ENCODE data around the gene DTHD1. TPM values are rescaled to one million over a fixed set of nuclear protein-coding genes. Genes with fewer than 3 reads are reported as not detected.

DTHD1 gene
- total RNA-seq, 2 donors from 2014 or later = 0.08 TPM; not detected in 1

DNA sequence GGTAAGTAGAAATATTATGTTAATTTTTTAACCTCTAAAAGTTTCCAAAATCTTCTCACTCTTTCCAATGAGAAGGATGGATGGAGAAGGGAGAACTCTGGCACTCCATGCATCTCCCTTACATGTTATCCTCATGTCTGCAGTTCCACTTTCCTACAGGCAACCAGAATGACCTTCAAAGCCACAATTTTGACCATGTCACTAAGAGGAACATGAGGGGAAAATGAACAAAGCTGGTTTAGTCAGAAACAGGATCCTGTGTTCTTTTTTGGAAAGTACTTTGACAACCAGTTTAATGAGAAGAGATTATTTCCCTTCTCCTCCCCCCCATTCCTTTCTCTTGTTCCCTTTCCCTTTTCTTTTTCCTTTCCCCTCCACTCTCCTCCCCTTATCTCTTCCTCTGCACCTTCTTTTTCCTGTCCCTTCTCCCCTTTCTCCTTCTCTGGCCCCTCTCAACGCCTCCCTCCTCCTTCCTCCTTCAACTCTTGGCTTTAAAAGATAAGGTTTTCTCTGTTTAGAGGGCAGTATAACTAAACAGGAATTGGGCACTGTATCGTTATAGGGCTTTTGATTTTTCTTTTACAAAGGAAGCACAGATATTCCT lies 42.5 kb downstream of the DTHD1 start:
- no peaks in the 10 kb centered on the region for H3K36me3 ChIP-seq
- no peak for DNase-seq
- no peak overlapping the region for H3K4me3 ChIP-seq
- H3K4me1 ChIP-seq = no peaks in the 10 kb centered on the region
- H3K27me3 ChIP-seq = no peaks in the 10 kb centered on the region
- intact Hi-C loops (cut with DNase I) = no loop called here
- no peak overlapping the region for H3K9ac ChIP-seq (ENCODE audit: low read depth in 2 of 2, low read length in 2 of 2)
- TF ChIP-seq, protein P1, sequence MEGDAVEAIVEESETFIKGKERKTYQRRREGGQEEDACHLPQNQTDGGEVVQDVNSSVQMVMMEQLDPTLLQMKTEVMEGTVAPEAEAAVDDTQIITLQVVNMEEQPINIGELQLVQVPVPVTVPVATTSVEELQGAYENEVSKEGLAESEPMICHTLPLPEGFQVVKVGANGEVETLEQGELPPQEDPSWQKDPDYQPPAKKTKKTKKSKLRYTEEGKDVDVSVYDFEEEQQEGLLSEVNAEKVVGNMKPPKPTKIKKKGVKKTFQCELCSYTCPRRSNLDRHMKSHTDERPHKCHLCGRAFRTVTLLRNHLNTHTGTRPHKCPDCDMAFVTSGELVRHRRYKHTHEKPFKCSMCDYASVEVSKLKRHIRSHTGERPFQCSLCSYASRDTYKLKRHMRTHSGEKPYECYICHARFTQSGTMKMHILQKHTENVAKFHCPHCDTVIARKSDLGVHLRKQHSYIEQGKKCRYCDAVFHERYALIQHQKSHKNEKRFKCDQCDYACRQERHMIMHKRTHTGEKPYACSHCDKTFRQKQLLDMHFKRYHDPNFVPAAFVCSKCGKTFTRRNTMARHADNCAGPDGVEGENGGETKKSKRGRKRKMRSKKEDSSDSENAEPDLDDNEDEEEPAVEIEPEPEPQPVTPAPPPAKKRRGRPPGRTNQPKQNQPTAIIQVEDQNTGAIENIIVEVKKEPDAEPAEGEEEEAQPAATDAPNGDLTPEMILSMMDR (IDR thresholded peaks at IDR 0.05) = no peak
- no peak overlapping the region for H3K27ac ChIP-seq
- no peaks in the 10 kb centered on the region for H3K9me3 ChIP-seq

DNA sequence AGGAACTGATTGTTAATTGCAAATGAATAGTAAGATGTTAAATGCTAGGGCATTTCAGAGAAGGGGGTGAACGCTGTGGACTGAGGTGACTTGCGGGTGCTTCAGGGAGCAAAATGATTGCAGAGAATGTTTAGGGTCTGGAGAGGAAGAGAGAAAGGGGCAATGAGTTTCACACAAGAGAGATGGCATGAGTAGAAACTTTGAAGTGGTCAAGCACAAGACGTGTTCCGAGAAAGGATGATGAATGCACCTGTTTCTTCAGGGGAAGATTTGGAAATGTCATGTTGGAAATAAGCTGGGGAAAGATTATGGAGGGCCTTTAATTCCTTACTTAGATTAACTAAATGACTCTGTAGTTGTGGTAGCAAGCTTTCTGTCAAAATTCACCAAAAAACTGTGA lies 43.4 kb downstream of the DTHD1 start:
- no peak overlapping the region for H3K4me3 ChIP-seq
- intact Hi-C loops (cut with DNase I) = no loop called here

DNA sequence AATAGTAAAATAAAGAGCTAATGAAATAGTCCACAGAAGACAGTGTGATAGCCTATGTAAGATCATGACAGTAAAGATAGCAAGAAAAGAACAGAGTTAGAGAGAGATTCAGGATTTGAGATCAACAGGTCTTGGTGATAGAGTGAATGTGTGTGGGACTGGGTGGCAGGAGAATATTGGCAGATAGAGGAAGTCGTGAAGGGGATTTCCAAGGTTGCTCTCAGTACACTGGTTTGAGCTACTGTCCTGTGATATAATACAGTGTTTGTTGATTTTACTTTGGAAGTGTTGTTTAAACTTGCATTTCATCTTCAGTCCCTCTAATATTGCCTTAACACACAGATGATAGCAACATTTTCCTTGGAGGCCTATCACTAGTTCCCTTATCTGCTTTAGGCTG lies 44.1 kb downstream of the DTHD1 start:
- Histone ChIP-seq H3K9ac (ENCODE audit: low read depth in 2 of 2, low read length in 2 of 2) (no peak overlapping the region), H3K27ac (no peak overlapping the region), H3K27me3 (no peaks in the 10 kb centered on the region), H3K9me3 (no peaks in the 10 kb centered on the region), H3K4me1 (no peaks in the 10 kb centered on the region), H3K4me3 (no peak overlapping the region), H3K36me3 (no peaks in the 10 kb centered on the region)
- no peak for DNase-seq
- TF ChIP-seq, protein P1 (IDR thresholded peaks at IDR 0.05) = no peak
- intact Hi-C loops (cut with DNase I) = no loop called here

More for the DNA sequence above, 43.4 kb downstream of the DTHD1 start:
- no peak for DNase-seq
- TF ChIP-seq, protein P1 (IDR thresholded peaks at IDR 0.05) = no peak
- H3K36me3 ChIP-seq = no peaks in the 10 kb centered on the region
- no peaks in the 10 kb centered on the region for H3K9me3 ChIP-seq
- no peaks in the 10 kb centered on the region for H3K4me1 ChIP-seq
- no peak overlapping the region for H3K27ac ChIP-seq
- no peaks in the 10 kb centered on the region for H3K27me3 ChIP-seq
- no peak overlapping the region for H3K9ac ChIP-seq (ENCODE audit: low read depth in 2 of 2, low read length in 2 of 2)

DNA sequence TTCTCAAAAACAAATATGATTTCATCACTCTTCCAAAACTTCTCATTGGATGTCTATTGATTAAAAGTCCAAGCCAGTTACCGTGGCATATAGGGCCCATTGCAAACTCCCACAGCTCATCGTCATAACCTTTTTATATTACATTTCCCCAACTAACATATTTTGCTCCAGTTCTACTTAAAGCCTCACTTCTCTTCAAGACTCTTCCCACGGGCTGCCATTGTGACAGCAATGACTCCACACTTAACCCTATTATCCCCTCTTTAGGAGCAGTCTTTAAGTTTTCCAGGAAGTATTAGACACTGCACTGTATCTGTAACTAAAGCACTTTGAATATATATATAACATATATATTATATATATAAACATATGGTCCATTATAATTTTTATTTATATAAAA lies 44.5 kb downstream of the DTHD1 start:
- no peaks in the 10 kb centered on the region for H3K9me3 ChIP-seq
- no peak overlapping the region for H3K9ac ChIP-seq (ENCODE audit: low read depth in 2 of 2, low read length in 2 of 2)
- DNase-seq = no peak
- TF ChIP-seq, protein P1 (IDR thresholded peaks at IDR 0.05) = no peak
- no peaks in the 10 kb centered on the region for H3K27me3 ChIP-seq
- intact Hi-C loops (cut with DNase I) = no loop called here
- no peak overlapping the region for H3K4me3 ChIP-seq
- H3K36me3 ChIP-seq = no peaks in the 10 kb centered on the region
- no peak overlapping the region for H3K27ac ChIP-seq
- H3K4me1 ChIP-seq = no peaks in the 10 kb centered on the region

DNA sequence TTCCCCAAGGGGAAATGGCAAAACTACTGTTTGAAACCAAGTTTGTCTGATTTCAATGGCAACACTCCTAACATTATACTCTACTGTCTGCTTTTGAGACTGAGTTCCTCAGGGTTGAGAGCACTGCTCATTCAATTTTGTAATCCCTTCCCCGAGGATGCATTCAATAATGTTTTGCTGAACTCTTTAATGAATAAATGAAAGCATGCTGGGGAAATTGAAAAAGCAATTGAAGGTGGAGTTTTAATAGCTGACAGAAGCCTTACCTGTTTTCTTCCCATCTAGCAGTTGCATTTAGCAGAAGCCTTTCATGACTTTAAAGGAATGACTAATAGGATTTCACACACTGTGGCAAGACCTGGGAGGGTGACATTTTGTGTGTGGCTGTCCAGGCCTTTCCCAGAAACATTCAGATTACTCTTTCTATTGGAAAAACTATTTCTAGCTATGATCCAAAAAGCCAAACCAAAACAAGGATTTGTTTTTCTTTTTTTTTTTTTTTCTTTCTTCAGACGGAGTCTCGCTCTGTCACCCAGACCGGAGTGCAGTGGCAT lies 45.1 kb downstream of the DTHD1 start:
- no peak overlapping the region for H3K9ac ChIP-seq (ENCODE audit: low read depth in 2 of 2, low read length in 2 of 2)
- H3K4me3 ChIP-seq = no peak overlapping the region
- no peaks in the 10 kb centered on the region for H3K27me3 ChIP-seq
- no peaks in the 10 kb centered on the region for H3K36me3 ChIP-seq
- no peaks in the 10 kb centered on the region for H3K9me3 ChIP-seq
- no peaks in the 10 kb centered on the region for H3K4me1 ChIP-seq
- TF ChIP-seq, protein P1 (IDR thresholded peaks at IDR 0.05) = no peak
- DNase-seq = no peak
- intact Hi-C loops (cut with DNase I) = no loop called here
- H3K27ac ChIP-seq = no peak overlapping the region
